Esophagus muscularis mucosa (tissue), 3 donors: ENCODE measurements around the gene RABL2B.

Source experiments
- POLR2A ChIP-seq: fragments of 450-650 bp; IDR thresholded peaks from one replicate; pipeline ENCODE4 v1.6.1; 2017; ENCODE audit warnings: antibody characterized with exemption, moderate library complexity, mild to moderate bottlenecking, low read depth
- POLR2AphosphoS5 ChIP-seq, 2 donors: sonication (generic); formaldehyde crosslinking; IDR thresholded peaks; one replicate each; pipeline ENCODE4 v1.6.1; 2017; ENCODE audit warnings: antibody characterized with exemption in 2 of 2
- TF ChIP-seq, protein P1 (sequence below), 3 experiments: fragments of 200-600 bp in 2 of 3; fragments of 450-650 bp in 1 of 3; sonication (generic) in 2 of 3; IDR thresholded peaks; one replicate each; pipeline ENCODE4 v1.5.1; 2017 to 2019; ENCODE audit warnings: antibody characterized with exemption in 3 of 3, mild to moderate bottlenecking in 2 of 3, moderate library complexity in 1 of 3

- TF ChIP-seq POLR2A (no peak), POLR2AphosphoS5 (IDR thresholded peaks at IDR 0.05) (no peak)
- TF ChIP-seq, protein P1, sequence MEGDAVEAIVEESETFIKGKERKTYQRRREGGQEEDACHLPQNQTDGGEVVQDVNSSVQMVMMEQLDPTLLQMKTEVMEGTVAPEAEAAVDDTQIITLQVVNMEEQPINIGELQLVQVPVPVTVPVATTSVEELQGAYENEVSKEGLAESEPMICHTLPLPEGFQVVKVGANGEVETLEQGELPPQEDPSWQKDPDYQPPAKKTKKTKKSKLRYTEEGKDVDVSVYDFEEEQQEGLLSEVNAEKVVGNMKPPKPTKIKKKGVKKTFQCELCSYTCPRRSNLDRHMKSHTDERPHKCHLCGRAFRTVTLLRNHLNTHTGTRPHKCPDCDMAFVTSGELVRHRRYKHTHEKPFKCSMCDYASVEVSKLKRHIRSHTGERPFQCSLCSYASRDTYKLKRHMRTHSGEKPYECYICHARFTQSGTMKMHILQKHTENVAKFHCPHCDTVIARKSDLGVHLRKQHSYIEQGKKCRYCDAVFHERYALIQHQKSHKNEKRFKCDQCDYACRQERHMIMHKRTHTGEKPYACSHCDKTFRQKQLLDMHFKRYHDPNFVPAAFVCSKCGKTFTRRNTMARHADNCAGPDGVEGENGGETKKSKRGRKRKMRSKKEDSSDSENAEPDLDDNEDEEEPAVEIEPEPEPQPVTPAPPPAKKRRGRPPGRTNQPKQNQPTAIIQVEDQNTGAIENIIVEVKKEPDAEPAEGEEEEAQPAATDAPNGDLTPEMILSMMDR (IDR thresholded peaks at IDR 0.05): no peak
Measured at GRCh38 chr22:50721257-50721844, 62.1 kb downstream of the RABL2B start.
